Neural cell (in vitro differentiated cells): Measurements from ENCODE around the gene TLL2. TPM values are rescaled to one million over a fixed set of nuclear protein-coding genes. Genes with fewer than 3 reads are reported as not detected.

ENCODE experiments used
- H2AFZ ChIP-seq: fragments of 200-600, 300-800 bp; sonication (generic), shearing (Covaris generic); 2 replicates; pipeline ENCODE4 v1.6.0; 2014; ENCODE audit warnings: low read depth, mild to moderate bottlenecking, antibody characterized with exemption, low read length, moderate library complexity
- H3F3A ChIP-seq: fragments of 200-600 bp; shearing (Covaris generic); 2 replicates; pipeline ENCODE4 v1.6.1; 2016; ENCODE audit warnings: mild to moderate bottlenecking, moderate library complexity, mixed read lengths, antibody characterized with exemption, low read length; ENCODE audit not compliant: insufficient read depth, poor library complexity, severe bottlenecking
- H3K27ac ChIP-seq: fragments of 200-600, 300-800 bp; sonication (generic), shearing (Covaris generic); 2 replicates; pipeline ENCODE4 v1.5.1; 2014; ENCODE audit warnings: mild to moderate bottlenecking, low read length, moderate library complexity
- H3K27me3 ChIP-seq: fragments of 300-800, 200-600 bp; sonication (generic), shearing (Covaris generic); 2 replicates; pipeline ENCODE4 v1.6.0; 2014; ENCODE audit warnings: mild to moderate bottlenecking, low read depth, low read length, moderate library complexity; ENCODE audit not compliant: insufficient read depth
- H3K36me3 ChIP-seq: fragments of 300-800, 200-600 bp; sonication (generic), shearing (Covaris generic); 2 replicates; pipeline ENCODE4 v1.5.1; 2014; ENCODE audit warnings: mild to moderate bottlenecking, antibody characterized with exemption, low read length, moderate library complexity; ENCODE audit not compliant: insufficient read depth
- H3K4me2 ChIP-seq: fragments of 300-800, 200-600 bp; sonication (generic), shearing (Covaris generic); 2 replicates; pipeline ENCODE4 v1.6.0; 2014; ENCODE audit warnings: mild to moderate bottlenecking, low read length
- H3K4me3 ChIP-seq: fragments of 300-800, 200-600 bp; sonication (generic), shearing (Covaris generic); 2 replicates; pipeline ENCODE4 v1.5.1; 2014; ENCODE audit warnings: mild to moderate bottlenecking, low read length, moderate library complexity
- H3K79me2 ChIP-seq: fragments of 200-600 bp; shearing (Covaris generic); replicated peaks from 2 replicates; pipeline ENCODE4 v1.6.0; 2014; ENCODE audit warnings: mild to moderate bottlenecking, low read length, moderate library complexity; ENCODE audit not compliant: insufficient read depth
- H3K9ac ChIP-seq: fragments of 300-800, 200-600 bp; sonication (generic), shearing (Covaris generic); 2 replicates; pipeline ENCODE4 v1.6.1; 2016; ENCODE audit warnings: mild to moderate bottlenecking, low read length, mixed read lengths
- H3K9me2 ChIP-seq: fragments of 200-600 bp; shearing (Covaris generic); 2 replicates; pipeline ENCODE4 v1.6.1; 2016; ENCODE audit warnings: mild to moderate bottlenecking, low read length, mixed read lengths; ENCODE audit not compliant: insufficient read depth
- H3K9me3 ChIP-seq: fragments of 200-600, 300-800 bp; sonication (generic), shearing (Covaris generic); 2 replicates; pipeline ENCODE4 v1.6.1; 2016; ENCODE audit warnings: mild to moderate bottlenecking, mixed run types, low read length, moderate library complexity, mixed read lengths
- H4K20me1 ChIP-seq: fragments of 200-600 bp; shearing (Covaris generic); 2 replicates; pipeline ENCODE4 v1.6.1; 2016; ENCODE audit warnings: mild to moderate bottlenecking, mixed run types; ENCODE audit not compliant: insufficient read depth
- CTCF ChIP-seq: fragments of 450-650 bp; IDR thresholded peaks from 2 replicates; pipeline ENCODE4 v1.5.1; 2014; ENCODE audit warnings: antibody characterized with exemption, mild to moderate bottlenecking, moderate library complexity; ENCODE audit not compliant: poor library complexity, severe bottlenecking
- EP300 ChIP-seq: fragments of 450-650 bp; conservative IDR thresholded peaks from 2 replicates; pipeline ENCODE4 v1.6.1; 2014; ENCODE audit warnings: antibody characterized with exemption, mild to moderate bottlenecking, moderate library complexity; ENCODE audit not compliant: poor library complexity, severe bottlenecking
- EZH2 ChIP-seq: fragments of 200-600, 300-800 bp; shearing (Covaris generic), sonication (generic); IDR thresholded peaks from 2 replicates; pipeline ENCODE4 v1.6.1; 2014; ENCODE audit warnings: antibody characterized with exemption, low read length, borderline replicate concordance, mild to moderate bottlenecking; ENCODE audit not compliant: insufficient read depth, poor library complexity, severe bottlenecking
- MXI1 ChIP-seq: fragments of 450-650 bp; conservative IDR thresholded peaks from 2 replicates; pipeline ENCODE4 v1.6.1; 2014; ENCODE audit warnings: antibody characterized with exemption, mild to moderate bottlenecking; ENCODE audit not compliant: poor library complexity, severe bottlenecking
- POLR2AphosphoS5 ChIP-seq: IDR thresholded peaks from 2 replicates; pipeline ENCODE4 v1.6.1; 2012
- RAD21 ChIP-seq: fragments of 450-650 bp; conservative IDR thresholded peaks from 2 replicates; pipeline ENCODE4 v1.6.1; 2014; ENCODE audit warnings: antibody characterized with exemption, mild to moderate bottlenecking, moderate library complexity
- REST ChIP-seq: IDR thresholded peaks from 2 replicates; pipeline ENCODE4 v1.6.1; 2012; ENCODE audit warnings: borderline replicate concordance
- SMC3 ChIP-seq: fragments of 450-650 bp; conservative IDR thresholded peaks from 2 replicates; pipeline ENCODE4 v1.6.1; 2014; ENCODE audit warnings: antibody characterized with exemption, mild to moderate bottlenecking, moderate library complexity; ENCODE audit not compliant: poor library complexity
- TAF1 ChIP-seq: IDR thresholded peaks from 2 replicates; pipeline ENCODE4 v1.6.1; 2012; ENCODE audit warnings: low read depth
- polyA plus RNA-seq: library from polyadenylated mRNA; depleted of rRNA; stranded (reverse); fragments of >200 nt; gene quantifications from 2 replicates; pipeline ENCODE4 v1.2.3, GENCODE V29; 2014

TLL2 gene
- polyA plus RNA-seq, 1 donor from 2014 or later = 0.11 TPM

GRCh38 chr10:96493871-96494525 lies 19.7 kb downstream of the TLL2 start:
- Histone ChIP-seq H3K9me3 (no peaks in the 10 kb centered on the region), H3K27me3 (peaks cover 8% of the 10 kb centered on the region), H3K9ac (no peak overlapping the region), H3K27ac (no peak overlapping the region), H3K79me2 (no peaks in the 10 kb centered on the region), H3F3A (no peaks in the 10 kb centered on the region), H3K9me2 (no peaks in the 10 kb centered on the region), H2AFZ (no peak overlapping the region), H3K4me2 (no peak overlapping the region), H3K36me3 (no peaks in the 10 kb centered on the region), H4K20me1 (no peaks in the 10 kb centered on the region), H3K4me3 (no peak overlapping the region)
- no peak for TF ChIP-seq REST
- no peak for TF ChIP-seq RAD21
- no peak for TF ChIP-seq TAF1
- no peak for TF ChIP-seq EP300
- TF ChIP-seq MXI1 = no peak
- no peak for TF ChIP-seq EZH2
- no peak for TF ChIP-seq CTCF
- TF ChIP-seq SMC3 = no peak
- TF ChIP-seq POLR2AphosphoS5 = no peak

- Histone ChIP-seq H3K4me2 (no peak overlapping the region), H3K4me3 (no peak overlapping the region), H3K79me2 (no peaks in the 10 kb centered on the region), H3F3A (no peaks in the 10 kb centered on the region), H3K27ac (no peak overlapping the region), H3K9me3 (no peaks in the 10 kb centered on the region), H2AFZ (no peak overlapping the region), H3K9me2 (no peaks in the 10 kb centered on the region), H4K20me1 (no peaks in the 10 kb centered on the region), H3K9ac (no peak overlapping the region), H3K36me3 (no peaks in the 10 kb centered on the region), H3K27me3 (peaks cover 7% of the 10 kb centered on the region)
- TF ChIP-seq POLR2AphosphoS5 (no peak), RAD21 (no peak), MXI1 (no peak), EP300 (no peak), CTCF (no peak), TAF1 (no peak), SMC3 (no peak), REST (no peak)
These were observed 20.5 kb downstream of the TLL2 start for GRCh38 chr10:96493254-96493653.
